Measurements from ENCODE around the gene MST1R.

GRCh38 chr3:49886922-49887265, 16.8 kb downstream of the MST1R start:
- TF ChIP-seq TARDBP (IDR thresholded peaks at IDR 0.05), result no peak
- no peak for TF ChIP-seq ARNT (IDR thresholded peaks at IDR 0.05)
- TF ChIP-seq BHLHE40 (IDR thresholded peaks at IDR 0.05; ENCODE audit: borderline replicate concordance), result no peak
- no peak for TF ChIP-seq SUZ12 (IDR thresholded peaks at IDR 0.05)
- no peak for TF ChIP-seq SP1 (IDR thresholded peaks at IDR 0.05)
- TF ChIP-seq HDGF (IDR thresholded peaks at IDR 0.05; ENCODE audit: borderline replicate concordance), result no peak
- TF ChIP-seq PKNOX1 (IDR thresholded peaks at IDR 0.05), result no peak
